ENCODE measurements around the gene KLRF2.

KLRF2 gene

DNA sequence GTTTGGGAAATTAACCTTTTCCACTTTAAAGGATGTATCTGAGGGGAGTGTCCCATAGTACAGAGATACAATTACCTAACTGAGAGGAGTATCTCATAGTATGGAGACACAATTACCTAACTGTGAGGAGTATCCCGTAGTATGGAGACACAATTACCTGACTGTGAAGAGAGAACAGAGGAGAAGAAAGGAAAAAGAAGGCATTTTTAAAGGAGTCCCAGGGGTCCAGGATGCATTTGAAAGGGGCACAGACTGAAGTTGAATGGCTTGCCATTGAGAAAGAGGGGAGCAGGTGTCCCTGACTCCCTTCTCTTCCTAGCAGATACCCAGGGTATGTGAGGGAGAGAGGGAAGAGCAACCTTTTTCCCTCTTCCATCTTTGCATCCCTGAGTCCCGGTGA is 17.9 kb downstream of the KLRF2 start:
- POLR2A ChIA-PET (ENCODE audit: low non-redundant PET): no interaction called here
- CTCF ChIA-PET: no interaction called here
- TF ChIP-seq CTCF (conservative IDR thresholded peaks at IDR 0.05; ENCODE audit: low read depth): no peak
- no peak for DNase-seq (ENCODE audit: low spot score)
- H3K27ac ChIP-seq: no peak overlapping the region

- H3K27ac ChIP-seq: no peak overlapping the region
- TF ChIP-seq CTCF (conservative IDR thresholded peaks at IDR 0.05; ENCODE audit: low read depth): no peak
- POLR2A ChIA-PET (ENCODE audit: low non-redundant PET): no interaction called here
- no peak for DNase-seq (ENCODE audit: low spot score)
- CTCF ChIA-PET: no interaction called here
These were observed 19.6 kb downstream of the KLRF2 start for GRCh38 chr12:9900930-9901329.

DNA sequence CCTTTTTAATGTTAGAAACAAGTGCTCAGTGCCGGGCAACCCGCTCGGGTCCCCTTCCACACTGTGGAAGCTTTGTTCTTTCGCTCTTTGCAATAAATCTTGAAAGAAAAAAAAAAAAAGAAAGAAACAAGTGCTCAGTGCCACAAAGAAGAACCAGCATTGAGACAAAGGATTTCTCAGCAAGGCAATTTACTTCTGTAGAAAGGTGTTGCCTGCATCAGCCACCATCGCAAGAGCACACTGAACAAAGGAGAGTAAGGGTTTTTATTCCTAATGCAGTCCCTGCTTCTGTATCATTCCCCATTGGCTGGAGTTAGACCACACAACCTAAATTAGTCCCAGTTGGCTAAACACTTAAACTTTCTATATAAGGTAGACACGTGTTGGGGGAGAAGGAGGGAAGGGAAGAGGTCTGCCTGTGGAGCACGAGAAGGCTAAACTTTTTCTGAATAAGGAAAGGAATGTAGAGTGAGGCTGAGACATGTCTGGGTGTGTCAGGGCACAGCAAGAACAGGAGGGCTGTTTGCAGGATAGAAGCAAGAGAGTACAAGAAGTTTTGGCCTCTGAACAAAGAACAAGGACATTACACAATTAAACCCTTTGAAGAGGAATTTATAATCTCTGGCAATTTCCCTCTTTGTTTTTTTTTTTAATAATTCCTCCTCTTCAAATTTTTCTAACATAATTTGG is 21.4 kb downstream of the KLRF2 start:
- CTCF ChIA-PET: no interaction called here
- DNase-seq (ENCODE audit: low spot score): no peak
- POLR2A ChIA-PET (ENCODE audit: low non-redundant PET): no interaction called here
- TF ChIP-seq CTCF (conservative IDR thresholded peaks at IDR 0.05; ENCODE audit: low read depth): no peak
- H3K27ac ChIP-seq: no peak overlapping the region

DNA sequence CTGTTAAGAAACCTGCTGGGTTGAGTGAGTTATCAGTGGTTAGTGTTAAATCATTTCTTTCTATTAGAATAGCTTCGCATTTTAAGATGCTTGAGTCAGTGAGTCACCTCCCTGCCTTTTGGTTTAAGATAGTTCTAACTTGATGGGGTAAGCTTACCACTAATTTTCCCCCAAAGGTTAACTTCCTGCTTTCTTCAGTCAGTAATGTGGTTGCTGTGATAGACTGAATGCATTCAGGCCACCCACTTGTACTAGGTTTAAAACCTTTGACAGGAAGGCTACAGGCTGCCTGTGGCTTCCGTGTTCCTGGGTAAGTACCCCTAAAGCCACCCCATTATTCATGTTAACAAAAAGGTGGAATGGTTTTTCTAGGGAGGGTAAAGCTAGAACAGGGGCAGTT is 25.6 kb downstream of the KLRF2 start:
- no peak overlapping the region for H3K27ac ChIP-seq
- ChIA-PET POLR2A (ENCODE audit: low non-redundant PET) (no interaction called here), CTCF (no interaction called here)
- no peak for TF ChIP-seq CTCF (conservative IDR thresholded peaks at IDR 0.05; ENCODE audit: low read depth)
- no peak for DNase-seq (ENCODE audit: low spot score)

DNA sequence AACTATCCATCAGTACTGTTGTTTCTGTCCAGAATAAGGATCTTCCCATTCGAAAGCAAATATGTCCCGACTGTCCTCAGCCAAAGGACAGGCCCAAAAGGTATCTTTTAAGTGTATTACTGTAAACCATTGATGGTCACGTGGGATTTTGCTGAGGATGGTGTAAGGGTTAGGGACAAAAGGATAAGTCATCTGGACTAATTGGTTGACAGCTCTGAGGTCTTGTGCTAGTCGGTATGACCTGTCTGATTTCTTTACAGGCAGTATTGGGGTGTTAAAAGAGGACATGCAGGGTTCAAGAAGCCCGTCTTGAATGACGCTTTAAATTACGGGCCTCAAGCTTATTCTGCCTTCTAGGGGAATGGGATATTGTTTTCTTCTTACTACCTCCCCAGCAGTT is 26.5 kb downstream of the KLRF2 start:
- no peak overlapping the region for H3K27ac ChIP-seq
- no peak for DNase-seq (ENCODE audit: low spot score)
- ChIA-PET POLR2A (ENCODE audit: low non-redundant PET) (no interaction called here), CTCF (interaction anchor here (0.6 kb wide), 1 partner anchor 245 kb away, joined by 3 read pairs; no protein-coding TSS in a partner anchor)
- no peak for TF ChIP-seq CTCF (conservative IDR thresholded peaks at IDR 0.05; ENCODE audit: low read depth)

DNA sequence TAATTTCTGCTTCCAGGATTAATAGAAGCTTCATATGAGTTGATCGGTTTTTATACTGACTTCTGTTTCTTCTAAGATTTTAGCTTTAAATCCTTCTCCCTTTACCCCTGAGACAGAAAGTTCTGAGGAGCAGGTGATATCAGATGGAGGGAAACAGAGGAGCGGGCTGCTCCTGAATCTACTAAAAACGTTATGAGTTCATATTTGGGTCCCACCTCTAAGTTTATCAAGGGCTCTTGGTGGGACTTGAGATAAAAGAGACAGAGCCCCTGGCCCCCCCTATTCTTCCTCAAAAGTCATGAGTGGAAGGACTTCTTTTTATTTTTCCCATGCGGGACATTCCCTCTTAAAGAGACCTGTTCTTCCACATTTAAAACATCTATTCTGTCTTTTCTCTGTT is 27.1 kb downstream of the KLRF2 start:
- no peak for DNase-seq (ENCODE audit: low spot score)
- CTCF ChIA-PET: no interaction called here
- H3K27ac ChIP-seq: no peak overlapping the region
- POLR2A ChIA-PET (ENCODE audit: low non-redundant PET): no interaction called here
- TF ChIP-seq CTCF (conservative IDR thresholded peaks at IDR 0.05; ENCODE audit: low read depth): no peak

Data from RWPE1 (cell line).